ENCODE data around the gene KAT5.

- TF ChIP-seq CTCF (IDR thresholded peaks at IDR 0.05 in 4 of 5, conservative IDR thresholded peaks at IDR 0.05 in 1 of 5), result no peak
- no peak for TF ChIP-seq POLR2A (IDR thresholded peaks at IDR 0.05)
Observed at GRCh38 chr11:65742353-65742752, 30.3 kb downstream of the KAT5 start.
